Measurements from ENCODE around the gene PTPN1.

PTPN1 gene

GRCh38 chr20:50508171-50508755 is 1.9 kb upstream of the PTPN1 start:
- TF ChIP-seq CTCF (IDR thresholded peaks at IDR 0.05) (no peak), ZFX (IDR thresholded peaks at IDR 0.05; ENCODE audit: borderline replicate concordance) (no peak)
- no peak overlapping the region for H3K27ac ChIP-seq

- H3K27ac ChIP-seq: peak overlapping the region; percentile 60
- no peak for TF ChIP-seq CTCF (IDR thresholded peaks at IDR 0.05)
- no peak for TF ChIP-seq ZFX (IDR thresholded peaks at IDR 0.05; ENCODE audit: borderline replicate concordance)
Observed at GRCh38 chr20:50510706-50511542, 741 bp downstream of the PTPN1 start.

DNA sequence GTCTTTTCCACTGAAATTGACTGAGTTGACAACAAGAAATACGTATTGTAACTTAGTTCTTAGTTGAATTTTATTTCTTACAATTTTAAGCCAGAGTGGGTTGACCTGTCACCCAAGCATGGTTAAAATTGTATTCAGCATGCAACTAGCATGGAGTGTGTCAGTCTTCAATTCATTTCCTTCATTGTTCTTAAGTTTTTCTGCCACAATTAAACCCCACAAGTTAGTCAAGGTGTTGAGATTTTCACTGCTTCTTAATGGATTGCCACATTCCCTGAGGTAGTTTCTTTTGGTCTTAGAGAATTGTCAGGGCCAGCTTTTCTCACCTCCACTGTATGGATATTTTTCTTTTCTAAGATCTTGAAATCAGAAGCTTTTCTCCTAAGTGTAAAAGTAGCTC is 2.1 kb downstream of the PTPN1 start:
- TF ChIP-seq CTCF (IDR thresholded peaks at IDR 0.05) (no peak), ZFX (IDR thresholded peaks at IDR 0.05; ENCODE audit: borderline replicate concordance) (no peak)
- H3K27ac ChIP-seq: no peak overlapping the region

GRCh38 chr20:50513169-50514034 is 3.2 kb downstream of the PTPN1 start:
- no peak for TF ChIP-seq ZFX (IDR thresholded peaks at IDR 0.05; ENCODE audit: borderline replicate concordance)
- no peak overlapping the region for H3K27ac ChIP-seq

DNA sequence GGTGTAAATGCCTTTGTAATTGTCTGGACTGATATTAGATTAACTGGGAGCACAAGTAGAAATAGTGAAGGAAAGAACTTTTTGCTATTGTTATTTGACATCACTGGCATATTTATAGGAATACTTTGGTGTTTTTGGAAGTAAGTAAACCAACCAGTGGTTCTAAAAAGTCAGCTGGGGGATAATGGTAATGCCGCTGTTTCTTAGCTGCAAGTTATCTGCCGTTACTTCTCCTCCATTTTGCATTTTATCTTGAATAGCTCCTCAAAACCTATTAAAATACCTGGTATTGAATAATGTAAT is 3.8 kb downstream of the PTPN1 start:
- TF ChIP-seq CTCF (IDR thresholded peaks at IDR 0.05) (no peak), ZFX (IDR thresholded peaks at IDR 0.05; ENCODE audit: borderline replicate concordance) (no peak)
- H3K27ac ChIP-seq: no peak overlapping the region

DNA sequence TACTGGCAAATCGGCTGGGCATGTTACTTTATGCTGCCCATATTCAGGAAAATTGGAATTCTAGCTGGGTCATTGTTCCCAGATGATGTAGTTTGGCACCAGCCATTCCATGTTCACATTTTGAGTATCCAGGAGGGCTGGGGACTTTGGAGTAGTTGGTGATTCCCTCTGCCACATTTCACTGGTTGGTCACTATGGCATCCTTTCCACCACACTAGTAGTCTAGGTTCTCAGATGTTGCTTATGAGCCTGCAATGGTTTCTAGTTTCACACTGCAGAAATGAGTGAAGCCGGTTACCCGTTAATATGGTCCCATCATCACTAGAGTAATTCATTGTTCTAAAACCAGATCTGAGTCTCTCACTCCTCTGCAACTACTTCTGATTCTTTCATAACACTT is 4.6 kb downstream of the PTPN1 start:
- no peak overlapping the region for H3K27ac ChIP-seq
- TF ChIP-seq CTCF (IDR thresholded peaks at IDR 0.05): no peak
- no peak for TF ChIP-seq ZFX (IDR thresholded peaks at IDR 0.05; ENCODE audit: borderline replicate concordance)

GRCh38 chr20:50515471-50516106 is 5.4 kb downstream of the PTPN1 start:
- no peak overlapping the region for H3K27ac ChIP-seq

More at GRCh38 chr20:50515471-50516106, 5.4 kb downstream of the PTPN1 start:
- TF ChIP-seq CTCF (IDR thresholded peaks at IDR 0.05) (no peak), ZFX (IDR thresholded peaks at IDR 0.05; ENCODE audit: borderline replicate concordance) (no peak)

Data from 22Rv1 (cell line).